HCT116 (cell line): ENCODE data around the gene NOL9. TPM values are rescaled to one million over a fixed set of nuclear protein-coding genes. Genes with fewer than 3 reads are reported as not detected.

ENCODE experiments used
- ATAC-seq: fragments of 200-7000 bp; cut with Tn5 transposase; 2 replicates; pipeline ENCODE4 v1.9.1; 2020; ENCODE audit warnings: mild to moderate bottlenecking, moderate library complexity
- Bru-seq: library from RNA; stranded (reverse); fragments of 400-500 nt; gene quantifications from one replicate; lab custom pipeline; 2021; lab: Mats Ljungman, UMichigan
- BruChase-seq, 2 experiments: library from RNA; stranded (reverse); fragments of 400-500 nt; gene quantifications; one replicate each; lab custom pipeline; 2021; lab: Mats Ljungman, UMichigan
- BruUV-seq: library from RNA; stranded (reverse); fragments of 400-500 nt; replicated peaks from 2 replicates; lab custom pipeline; 2021; lab: Mats Ljungman, UMichigan
- CTCF ChIA-PET: fragments of 300-600 bp; sonication (Branson Sonifier 250); formaldehyde crosslinking; loops from one replicate; lab custom pipeline; 2021; ENCODE audit warnings: antibody characterized with exemption; lab: Charles Lee
- POLR2A ChIA-PET: fragments of 300-600, 350-600 bp; sonication (Branson Sonifier 250); formaldehyde crosslinking; loops from one replicate; lab custom pipeline; 2021; ENCODE audit warnings: antibody characterized with exemption; lab: Charles Lee
- RAD21 ChIA-PET, 2 experiments: fragments of 300-600 bp; sonication (Branson Sonifier 250); formaldehyde crosslinking; loops; one replicate each; lab custom pipeline; 2023; ENCODE audit warnings: low total read pairs in 2 of 2; ENCODE audit not compliant: uncharacterized antibody in 2 of 2, unreplicated experiment in 2 of 2, low non-redundant PET in 1 of 2; lab: Charles Lee
- DNase-seq: peaks from one replicate; pipeline ENCODE4 v3.0.0-alpha.2; 2010; ENCODE audit warnings: low read depth, low spot score
- H2AFZ ChIP-seq: fragments of 200-600 bp; shearing (Covaris generic), sonication (generic); 2 replicates; pipeline ENCODE4 v1.6.1; 2017; ENCODE audit warnings: low read depth, mixed run types, mixed read lengths, antibody characterized with exemption, low read length; ENCODE audit not compliant: poor library complexity, severe bottlenecking
- H3K27ac ChIP-seq: 2 replicates; pipeline ENCODE4 v1.5.1; 2012; ENCODE audit warnings: low read depth, low read length
- H3K27me3 ChIP-seq: fragments of 200-600 bp; sonication (generic); 2 replicates; pipeline ENCODE4 v1.6.1; 2016; ENCODE audit warnings: mixed run types, low read length, mixed read lengths; ENCODE audit not compliant: insufficient read depth
- H3K36me3 ChIP-seq, 2 experiments: fragments of 200-500 bp in 1 of 2; fragments of 200-600 bp in 1 of 2; sonication (Bioruptor generic) in 1 of 2; sonication (generic) in 1 of 2; 2 replicates each; pipeline versions ENCODE4 v1.5.1 to v1.6.1; 2014 to 2016; ENCODE audit warnings: low read length in 2 of 2, inconsistent platforms in 1 of 2, mixed read lengths in 1 of 2, mixed run types in 1 of 2; ENCODE audit not compliant: insufficient read depth in 2 of 2, control insufficient read depth in 1 of 2
- H3K4me1 ChIP-seq, 2 experiments: fragments of 200-600 bp in 1 of 2; sonication (generic) in 1 of 2; 2 replicates each; pipeline versions ENCODE4 v1.5.1 to v1.6.1; 2012 to 2017; ENCODE audit warnings: low read length in 2 of 2, inconsistent platforms in 1 of 2, mild to moderate bottlenecking in 1 of 2, mixed read lengths in 1 of 2, mixed run types in 1 of 2, moderate library complexity in 1 of 2; ENCODE audit not compliant: insufficient read depth in 2 of 2, control insufficient read depth in 1 of 2
- H3K4me2 ChIP-seq: fragments of 200-600 bp; sonication (generic); 2 replicates; pipeline ENCODE4 v1.6.1; 2017; ENCODE audit warnings: mixed run types, low read length, mixed read lengths
- H3K4me3 ChIP-seq, 2 experiments: fragments of 200-600 bp in 1 of 2; sonication (generic) in 1 of 2; replicated peaks in 1 of 2; 2 replicates each; pipeline ENCODE4 v1.5.1; 2011 to 2016; ENCODE audit warnings: low read length in 2 of 2, control low read depth in 1 of 2, low read depth in 1 of 2, mild to moderate bottlenecking in 1 of 2, mixed read lengths in 1 of 2, mixed run types in 1 of 2
- H3K79me2 ChIP-seq: fragments of 200-600 bp; sonication (generic); 2 replicates; pipeline ENCODE4 v1.6.1; 2017; ENCODE audit warnings: mild to moderate bottlenecking, mixed run types, low read length, moderate library complexity, mixed read lengths; ENCODE audit not compliant: insufficient read depth
- H3K9ac ChIP-seq: fragments of 200-600 bp; sonication (generic); 2 replicates; pipeline ENCODE4 v1.6.1; 2016; ENCODE audit warnings: low read length, mixed read lengths
- H3K9me2 ChIP-seq: fragments of 200-600 bp; sonication (generic), shearing (Covaris generic); 2 replicates; pipeline ENCODE4 v1.6.1; 2017; ENCODE audit warnings: mixed run types, mild to moderate bottlenecking, moderate library complexity; ENCODE audit not compliant: insufficient read depth
- H3K9me3 ChIP-seq, 2 experiments: fragments of 200-500 bp in 1 of 2; fragments of 200-600 bp in 1 of 2; sonication (Bioruptor generic) in 1 of 2; sonication (generic) in 1 of 2; 2 replicates each; pipeline ENCODE4 v1.6.1; 2014 to 2017; ENCODE audit warnings: low read length in 2 of 2, mixed read lengths in 2 of 2, inconsistent platforms in 1 of 2, low read depth in 1 of 2, mild to moderate bottlenecking in 1 of 2, mixed run types in 1 of 2, moderate library complexity in 1 of 2; ENCODE audit not compliant: control insufficient read depth in 1 of 2, insufficient read depth in 1 of 2
- H4K20me1 ChIP-seq: fragments of 200-600 bp; sonication (generic), shearing (Covaris generic); 2 replicates; pipeline ENCODE4 v1.6.1; 2017; ENCODE audit warnings: mixed run types, mild to moderate bottlenecking, moderate library complexity; ENCODE audit not compliant: insufficient read depth
- ATF3 ChIP-seq: IDR thresholded peaks from 2 replicates; pipeline ENCODE4 v1.6.1; 2012
- CBX3 ChIP-seq: IDR thresholded peaks from 2 replicates; pipeline ENCODE4 v1.6.1; 2012; ENCODE audit warnings: low read depth
- CEBPB ChIP-seq: IDR thresholded peaks from 2 replicates; pipeline ENCODE4 v1.6.1; 2012; ENCODE audit warnings: low read depth
- CTCF ChIP-seq, 3 experiments: fragments of 200-600 bp in 1 of 3; sonication (generic) in 1 of 3; IDR thresholded peaks in 2 of 3; conservative IDR thresholded peaks in 1 of 3; 2 replicates each; pipeline ENCODE4 v1.5.1; 2012 to 2017; ENCODE audit warnings: low read depth in 2 of 3, low read length in 2 of 3, antibody characterized with exemption in 1 of 3, borderline replicate concordance in 1 of 3, control low read depth in 1 of 3, mild to moderate bottlenecking in 1 of 3, mixed read lengths in 1 of 3, mixed run types in 1 of 3, moderate library complexity in 1 of 3; ENCODE audit not compliant: insufficient read depth in 1 of 3
- ELF1 ChIP-seq: IDR thresholded peaks from 2 replicates; pipeline ENCODE4 v1.6.1; 2012; ENCODE audit warnings: low read depth, borderline replicate concordance
- EZH2 ChIP-seq: fragments of 200-600 bp; sonication (generic); IDR thresholded peaks from 2 replicates; pipeline ENCODE4 v1.6.1; 2017; ENCODE audit warnings: antibody characterized with exemption, mixed run types
- EZH2phosphoT487 ChIP-seq: fragments of 200-600 bp; IDR thresholded peaks from 2 replicates; pipeline ENCODE4 v1.6.1; 2018; ENCODE audit warnings: antibody characterized with exemption, borderline replicate concordance
- JUND ChIP-seq: IDR thresholded peaks from 2 replicates; pipeline ENCODE4 v1.6.1; 2012
- MAX ChIP-seq: IDR thresholded peaks from 2 replicates; pipeline ENCODE4 v1.6.1; 2012
- POLR2A ChIP-seq: IDR thresholded peaks from 2 replicates; pipeline ENCODE4 v1.7.0; 2011; ENCODE audit warnings: borderline replicate concordance; ENCODE audit not compliant: insufficient read depth, insufficient read length; ENCODE audit errors: extremely low read depth
- POLR2AphosphoS5 ChIP-seq: IDR thresholded peaks from 2 replicates; pipeline ENCODE4 v1.6.1; 2011; ENCODE audit warnings: mild to moderate bottlenecking, low read depth, low read length, moderate library complexity
- RAD21 ChIP-seq: IDR thresholded peaks from 2 replicates; pipeline ENCODE4 v1.6.1; 2012; ENCODE audit warnings: low read depth, mild to moderate bottlenecking
- SIN3A ChIP-seq: IDR thresholded peaks from 2 replicates; pipeline ENCODE4 v1.6.1; 2012; ENCODE audit warnings: low read depth
- SP1 ChIP-seq: IDR thresholded peaks from 2 replicates; pipeline ENCODE4 v1.6.1; 2012; ENCODE audit warnings: low read depth
- SRF ChIP-seq: IDR thresholded peaks from 2 replicates; pipeline ENCODE4 v1.6.1; 2012; ENCODE audit warnings: low read depth
- TCF7L2 ChIP-seq: IDR thresholded peaks from 2 replicates; pipeline ENCODE4 v1.7.0; 2011; ENCODE audit warnings: borderline replicate concordance, inconsistent platforms; ENCODE audit not compliant: insufficient read depth, insufficient read length; ENCODE audit errors: extremely low read depth
- YY1 ChIP-seq: IDR thresholded peaks from 2 replicates; pipeline ENCODE4 v1.6.1; 2011; ENCODE audit warnings: low read length, low read depth, moderate library complexity, mild to moderate bottlenecking; ENCODE audit not compliant: insufficient replicate concordance; ENCODE audit errors: extremely low read depth
- ZBTB33 ChIP-seq: IDR thresholded peaks from 2 replicates; pipeline ENCODE4 v1.6.1; 2011; ENCODE audit warnings: mild to moderate bottlenecking, low read length, moderate library complexity; ENCODE audit not compliant: insufficient replicate concordance; ENCODE audit errors: extremely low read depth
- ZFX ChIP-seq: fragments of 450-650 bp; IDR thresholded peaks from 2 replicates; pipeline ENCODE4 v1.6.1; 2017
- ZNF274 ChIP-seq: fragments of 200-500 bp; sonication (Bioruptor generic); IDR thresholded peaks from 2 replicates; pipeline ENCODE4 v1.6.1; 2014; ENCODE audit warnings: mild to moderate bottlenecking, low read depth, low read length, inconsistent platforms
- intact Hi-C: fragments of 100-400 bp; cut with micrococcal nuclease; formaldehyde crosslinking; loops from 2 replicates; pipeline ENCODE4 v1.10.0; 2022
- long read RNA-seq: library from polyadenylated mRNA; unstranded; transcript quantifications from one replicate; pipeline ENCODE4 v2.0.0, GENCODE V29; 2021; ENCODE audit not compliant: unreplicated experiment
- polyA plus RNA-seq: library from polyadenylated mRNA; unstranded; fragments of >200 nt; gene quantifications from 2 replicates; pipeline ENCODE4 v1.2.1, GENCODE V29; 2012; ENCODE audit warnings: missing spikeins
- total RNA-seq: library from RNA; stranded (reverse); gene quantifications from one replicate; pipeline ENCODE4 v1.2.1, GENCODE V29; 2021; ENCODE audit not compliant: unreplicated experiment

NOL9 gene
- total RNA-seq = 46.4 TPM
- 6.0 and 8.2 TPM in 2 replicates for polyA plus RNA-seq
- Bru-seq, nascent RNA = percentile 83 among the genes with signal in this experiment
- BruChase-seq, experiment 1, labeled RNA remaining after a 6-hour chase = percentile 92 among the genes with signal in this experiment
- BruChase-seq, experiment 2, labeled RNA remaining after a 2-hour chase = percentile 90 among the genes with signal in this experiment
- long read RNA-seq, full-length matches to known transcripts = 6 of 23 reads
- long read RNA-seq, partial matches to known transcripts = 2 of 23 reads
- long read RNA-seq, other reads (novel, unspliced or antisense) = 15 of 23 reads

GRCh38 chr1:6554031-6554906 is at the start of gene NOL9:
Gene NOL9 (minus strand): TSS chr1:6554513. CDS start chr1:6554502, 11 bp downstream.
- peaks cover 9 to 14% of the 10 kb centered on the region in 2 experiments for H3K4me1 ChIP-seq
- peak within 1 kb of the TSS; percentile 98 for H3K4me3 ChIP-seq
- ChIA-PET RAD21 (no interaction called here), POLR2A (interaction anchor here (0.6 kb wide), 1 partner anchor 114 kb away, joined by 5 read pairs; no protein-coding TSS in a partner anchor), CTCF (interaction anchor here (0.9 to 1.2 kb wide), 4 partner anchors 26 to 64 kb away, joined by 3 to 4 read pairs (median 3); partner anchors contain the start of gene ZBTB48)
- no TSS peak for BruUV-seq
- H4K20me1 ChIP-seq = peaks cover 8% of the 10 kb centered on the region; the same call in 1 of the 2 replicates
- H3K9me2 ChIP-seq = no peaks in the 10 kb centered on the region
- H3K9me3 ChIP-seq = no peaks in the 10 kb centered on the region
- H3K27me3 ChIP-seq = no peaks in the 10 kb centered on the region
- peak within 1 kb of the TSS; percentile 89 for H2AFZ ChIP-seq
- peak within 1 kb of the TSS; percentile 97 for H3K9ac ChIP-seq
- DNase-seq (peak; percentile 78), ATAC-seq (peak; percentile 91)
- H3K36me3 ChIP-seq = peaks cover 8 to 11% of the 10 kb centered on the region in 2 experiments
- peak within 1 kb of the TSS; percentile 99 for H3K4me2 ChIP-seq
- peaks cover 44% of the 10 kb centered on the region for H3K79me2 ChIP-seq
- peak within 1 kb of the TSS; percentile 96 for H3K27ac ChIP-seq
- intact Hi-C loops = loop anchor here (1.0 to 2.0 kb wide), 2 partner anchors 49 to 92 kb away; partner anchors contain the start of gene KLHL21
- TF ChIP-seq SRF = no peak; the same call in 1 of the 2 replicates
- TF ChIP-seq TCF7L2 = peak; percentile 27
- peak; percentile 58 for TF ChIP-seq RAD21
- no peak for TF ChIP-seq ELF1
- peak; percentile 81 to 89 (median 88) for TF ChIP-seq CTCF (IDR thresholded peaks at IDR 0.05 in 2 of 3, conservative IDR thresholded peaks at IDR 0.05 in 1 of 3; ENCODE audit: borderline replicate concordance in 1 of 3, insufficient read depth in 1 of 3, low read depth in 2 of 3, low read length in 2 of 3)
- TF ChIP-seq CEBPB = no peak
- peak; percentile 93 for TF ChIP-seq POLR2AphosphoS5
- no peak for TF ChIP-seq EZH2
- TF ChIP-seq ATF3 = no peak
- TF ChIP-seq SP1 = peak; percentile 57; the same call in 1 of the 2 replicates
- TF ChIP-seq ZFX = peak; percentile 84
- TF ChIP-seq ZNF274 = no peak
- TF ChIP-seq POLR2A = peak; percentile 57
- TF ChIP-seq ZBTB33 = peak; percentile 98
- peak; percentile 66; the same call in 1 of the 2 replicates for TF ChIP-seq MAX
- peak; percentile 73 for TF ChIP-seq SIN3A
- peak; percentile 96 for TF ChIP-seq YY1
- peak; percentile 76; the same call in 1 of the 2 replicates for TF ChIP-seq CBX3
- TF ChIP-seq JUND = no peak
- no peak for TF ChIP-seq EZH2phosphoT487
